OCI-LY7 (cell line): ENCODE measurements around the gene LSR.

Experiments used
- EZH2phosphoT487 ChIP-seq: fragments of 200-600 bp; sonication (generic); IDR thresholded peaks from 2 replicates; pipeline ENCODE4 v1.6.1; 2018; ENCODE audit warnings: low read depth, borderline replicate concordance, mild to moderate bottlenecking, mixed run types, antibody characterized with exemption, low read length, moderate library complexity, mixed read lengths
- TF ChIP-seq, protein P1 (sequence below): fragments of 200-600 bp; sonication (generic); conservative IDR thresholded peaks from 2 replicates; pipeline ENCODE4 v1.5.1; 2014; ENCODE audit warnings: mild to moderate bottlenecking, antibody characterized with exemption, low read length, moderate library complexity, mixed read lengths

GRCh38 chr19:35303357-35303915 is 54.6 kb downstream of the LSR start:
- TF ChIP-seq, protein P1, sequence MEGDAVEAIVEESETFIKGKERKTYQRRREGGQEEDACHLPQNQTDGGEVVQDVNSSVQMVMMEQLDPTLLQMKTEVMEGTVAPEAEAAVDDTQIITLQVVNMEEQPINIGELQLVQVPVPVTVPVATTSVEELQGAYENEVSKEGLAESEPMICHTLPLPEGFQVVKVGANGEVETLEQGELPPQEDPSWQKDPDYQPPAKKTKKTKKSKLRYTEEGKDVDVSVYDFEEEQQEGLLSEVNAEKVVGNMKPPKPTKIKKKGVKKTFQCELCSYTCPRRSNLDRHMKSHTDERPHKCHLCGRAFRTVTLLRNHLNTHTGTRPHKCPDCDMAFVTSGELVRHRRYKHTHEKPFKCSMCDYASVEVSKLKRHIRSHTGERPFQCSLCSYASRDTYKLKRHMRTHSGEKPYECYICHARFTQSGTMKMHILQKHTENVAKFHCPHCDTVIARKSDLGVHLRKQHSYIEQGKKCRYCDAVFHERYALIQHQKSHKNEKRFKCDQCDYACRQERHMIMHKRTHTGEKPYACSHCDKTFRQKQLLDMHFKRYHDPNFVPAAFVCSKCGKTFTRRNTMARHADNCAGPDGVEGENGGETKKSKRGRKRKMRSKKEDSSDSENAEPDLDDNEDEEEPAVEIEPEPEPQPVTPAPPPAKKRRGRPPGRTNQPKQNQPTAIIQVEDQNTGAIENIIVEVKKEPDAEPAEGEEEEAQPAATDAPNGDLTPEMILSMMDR: no peak
- TF ChIP-seq EZH2phosphoT487: no peak
